SU-DHL-6 (cell line): ENCODE measurements around the gene OR10AD1.

ENCODE experiments used
- EZH2phosphoT487 ChIP-seq: fragments of 200-600 bp; sonication (generic), shearing (Covaris generic); conservative IDR thresholded peaks from 2 replicates; pipeline ENCODE4 v1.6.1; 2018; ENCODE audit warnings: mild to moderate bottlenecking, antibody characterized with exemption, low read length, moderate library complexity, mixed read lengths
- TF ChIP-seq, protein P1 (sequence below): fragments of 200-600 bp; sonication (generic); IDR thresholded peaks from one replicate; pipeline ENCODE4 v1.5.1; 2017; ENCODE audit warnings: antibody characterized with exemption, mild to moderate bottlenecking, low read length, moderate library complexity; ENCODE audit not compliant: insufficient read depth, poor library complexity, severe bottlenecking

DNA sequence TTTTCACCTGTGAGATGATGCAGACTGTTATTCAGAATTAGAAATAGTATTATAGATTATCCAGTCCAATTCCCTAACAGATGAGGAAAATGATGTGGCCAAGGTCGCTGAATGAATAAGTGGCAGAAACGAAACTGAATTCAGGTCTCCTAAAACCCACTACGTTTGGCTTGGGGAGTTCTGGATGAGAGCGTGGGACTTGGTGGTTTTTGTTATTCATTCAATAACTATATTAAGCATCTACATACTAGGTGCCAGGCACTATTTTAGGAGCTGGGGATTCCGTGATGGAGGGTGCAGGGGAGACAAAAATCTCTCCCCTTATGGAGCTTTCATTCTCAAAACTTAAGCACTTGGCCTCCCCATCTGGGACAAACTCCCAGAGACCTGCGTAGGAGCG lies 20.5 kb downstream of the OR10AD1 start:
- TF ChIP-seq, protein P1, sequence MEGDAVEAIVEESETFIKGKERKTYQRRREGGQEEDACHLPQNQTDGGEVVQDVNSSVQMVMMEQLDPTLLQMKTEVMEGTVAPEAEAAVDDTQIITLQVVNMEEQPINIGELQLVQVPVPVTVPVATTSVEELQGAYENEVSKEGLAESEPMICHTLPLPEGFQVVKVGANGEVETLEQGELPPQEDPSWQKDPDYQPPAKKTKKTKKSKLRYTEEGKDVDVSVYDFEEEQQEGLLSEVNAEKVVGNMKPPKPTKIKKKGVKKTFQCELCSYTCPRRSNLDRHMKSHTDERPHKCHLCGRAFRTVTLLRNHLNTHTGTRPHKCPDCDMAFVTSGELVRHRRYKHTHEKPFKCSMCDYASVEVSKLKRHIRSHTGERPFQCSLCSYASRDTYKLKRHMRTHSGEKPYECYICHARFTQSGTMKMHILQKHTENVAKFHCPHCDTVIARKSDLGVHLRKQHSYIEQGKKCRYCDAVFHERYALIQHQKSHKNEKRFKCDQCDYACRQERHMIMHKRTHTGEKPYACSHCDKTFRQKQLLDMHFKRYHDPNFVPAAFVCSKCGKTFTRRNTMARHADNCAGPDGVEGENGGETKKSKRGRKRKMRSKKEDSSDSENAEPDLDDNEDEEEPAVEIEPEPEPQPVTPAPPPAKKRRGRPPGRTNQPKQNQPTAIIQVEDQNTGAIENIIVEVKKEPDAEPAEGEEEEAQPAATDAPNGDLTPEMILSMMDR, result no peak
- no peak for TF ChIP-seq EZH2phosphoT487
